Left forelimb (tissue), 1 donor: Measurements from ENCODE around the gene TRIM38.
A peak's percentile ranks its signal among the peaks of the same experiment; 100 is the strongest.
"Not testable (repeated sequence)": the region's sequence is repeated elsewhere in the genome, so short reads cannot be mapped to it uniquely, and the experiment has no call there.

ENCODE experiments used
- DNase-seq: peaks from one replicate; pipeline ENCODE4 v3.0.0-alpha.2; 2018; ENCODE audit warnings: low spot score

Gene TRIM38

DNA sequence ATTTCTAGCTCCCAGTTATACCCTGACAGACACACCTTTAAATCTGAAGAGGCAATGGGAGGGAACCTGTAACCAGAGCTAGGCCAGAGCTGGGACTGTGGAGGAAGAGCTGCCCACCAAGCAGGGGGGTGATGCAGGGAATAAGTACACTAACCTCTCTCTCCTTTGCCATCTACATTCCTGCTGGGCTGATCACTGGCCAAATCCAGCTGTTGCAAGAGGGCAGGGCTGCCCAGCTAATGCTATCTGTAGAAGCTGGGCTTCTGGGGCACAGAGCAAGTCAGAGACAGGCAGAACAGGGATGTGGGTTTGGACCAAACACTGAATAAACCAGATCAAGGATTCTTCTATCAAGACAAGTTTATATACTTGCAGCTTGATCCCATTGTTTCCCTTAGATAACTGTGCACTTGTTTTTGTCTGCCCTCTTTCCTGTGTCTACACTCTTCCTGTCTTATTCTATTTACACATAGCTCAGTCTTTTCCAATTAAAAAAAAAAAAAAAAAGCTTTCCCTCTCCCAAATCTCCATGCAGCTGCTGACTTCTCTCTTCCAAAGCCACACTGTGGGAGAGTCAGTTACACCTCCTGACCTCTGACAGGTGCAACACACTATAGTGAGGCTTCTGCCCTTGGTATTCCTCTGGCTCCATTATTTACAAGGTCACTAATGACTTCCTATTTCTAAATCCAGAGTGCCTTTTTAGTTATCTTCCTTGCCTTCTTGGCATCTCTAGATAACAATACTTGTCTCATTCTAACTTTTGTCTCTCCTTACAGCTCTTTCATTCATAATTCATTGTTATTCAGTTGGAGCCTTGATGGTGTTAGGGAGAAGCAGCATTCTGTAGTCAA, 43.7 kb downstream of the TRIM38 start:
- DNase-seq = no peak

DNA sequence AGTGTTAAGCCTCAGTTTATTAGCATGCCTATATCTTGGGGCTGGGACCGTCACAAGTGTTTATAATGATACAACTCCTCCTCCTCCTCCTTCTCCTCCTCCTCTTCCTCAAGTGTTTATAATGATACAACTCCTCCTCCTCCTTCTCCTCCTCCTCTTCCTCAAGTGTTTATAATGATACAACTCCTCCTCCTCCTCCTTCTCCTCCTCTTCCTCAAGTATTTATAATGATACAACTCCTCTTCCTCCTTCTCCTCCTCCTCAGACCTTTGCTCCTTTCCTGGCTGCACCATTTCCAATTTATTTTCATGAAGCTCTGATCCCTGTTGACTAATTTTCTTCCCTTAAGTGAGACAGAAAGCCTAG, 44.3 kb downstream of the TRIM38 start:
- not testable (repeated sequence) for DNase-seq

DNA sequence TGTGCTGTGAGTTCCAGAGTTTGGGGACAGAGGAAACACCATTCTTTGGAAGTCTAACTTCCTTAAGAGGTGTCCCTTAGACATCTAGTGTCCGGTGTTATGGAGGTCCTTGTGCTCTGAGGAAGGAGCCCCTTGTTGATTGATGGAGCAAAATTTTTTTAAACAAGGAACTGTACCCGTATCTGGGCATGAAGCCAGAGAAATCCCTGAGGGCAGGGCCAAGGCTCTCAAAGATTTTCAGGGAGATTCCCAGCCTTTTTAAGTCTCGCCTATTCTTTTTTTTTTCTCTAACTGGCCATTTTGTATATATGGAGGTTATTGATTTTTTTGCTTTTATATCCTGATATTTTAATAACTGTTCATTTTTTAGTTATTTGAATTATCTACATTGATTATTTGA, 45.9 kb downstream of the TRIM38 start:
- no peak for DNase-seq

DNA sequence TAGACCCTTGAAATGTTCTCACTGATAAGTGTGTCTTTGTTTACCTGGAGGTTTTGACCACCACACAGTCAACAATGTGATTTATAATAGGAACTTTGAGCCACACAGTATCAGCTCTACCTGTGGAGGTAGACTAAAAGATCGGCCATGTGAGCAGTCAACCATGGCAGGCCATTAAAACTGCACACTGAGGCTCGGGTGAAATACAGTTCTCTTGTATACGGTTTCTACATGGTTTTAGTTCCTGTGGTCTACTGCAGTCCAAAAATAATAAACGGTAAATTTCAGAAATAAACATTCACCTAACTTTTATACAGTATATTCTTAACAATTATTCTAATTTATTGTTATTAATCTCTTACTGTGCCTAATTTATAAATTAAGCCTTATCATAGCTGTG, 47.2 kb downstream of the TRIM38 start:
- no peak for DNase-seq

DNA sequence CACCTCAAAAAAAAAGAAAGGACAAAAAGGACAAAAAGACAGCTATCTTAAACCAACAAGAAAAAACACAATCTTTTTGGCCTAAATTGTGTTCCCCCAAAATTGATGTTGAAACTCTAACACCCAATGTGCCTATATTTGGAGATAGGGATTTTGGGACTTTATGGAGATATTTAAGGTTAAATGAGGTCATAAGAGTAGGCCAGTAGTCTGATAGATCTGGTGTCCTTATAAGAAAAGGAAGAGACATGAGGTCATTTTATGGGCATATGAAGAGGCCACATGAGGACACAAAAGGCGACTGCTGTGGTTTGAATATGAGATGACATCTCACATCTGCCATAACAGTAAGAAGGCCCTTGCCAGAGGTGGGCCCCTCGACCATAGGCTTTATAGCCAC, 49.5 kb downstream of the TRIM38 start:
- DNase-seq = no peak

DNA sequence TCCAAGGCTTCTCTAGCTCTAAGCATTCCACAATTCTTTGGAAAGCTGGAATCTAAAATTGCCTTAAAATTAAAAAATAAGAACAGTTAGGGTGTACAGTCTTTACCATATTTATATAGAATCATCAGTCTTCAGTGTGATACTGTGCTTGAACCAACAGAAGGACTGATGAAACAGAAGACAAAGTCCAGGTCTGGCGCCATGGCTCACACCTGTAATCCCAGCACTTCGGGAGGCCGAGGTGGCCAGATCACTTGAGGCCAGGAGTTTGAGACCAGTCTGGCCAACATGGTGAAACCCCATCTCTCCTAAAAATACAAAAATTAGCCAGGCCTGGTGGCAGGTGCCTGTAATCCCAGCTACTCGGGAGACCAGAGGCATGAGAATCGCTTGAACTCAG, 51.8 kb downstream of the TRIM38 start:
- DNase-seq = not testable (repeated sequence)

DNA sequence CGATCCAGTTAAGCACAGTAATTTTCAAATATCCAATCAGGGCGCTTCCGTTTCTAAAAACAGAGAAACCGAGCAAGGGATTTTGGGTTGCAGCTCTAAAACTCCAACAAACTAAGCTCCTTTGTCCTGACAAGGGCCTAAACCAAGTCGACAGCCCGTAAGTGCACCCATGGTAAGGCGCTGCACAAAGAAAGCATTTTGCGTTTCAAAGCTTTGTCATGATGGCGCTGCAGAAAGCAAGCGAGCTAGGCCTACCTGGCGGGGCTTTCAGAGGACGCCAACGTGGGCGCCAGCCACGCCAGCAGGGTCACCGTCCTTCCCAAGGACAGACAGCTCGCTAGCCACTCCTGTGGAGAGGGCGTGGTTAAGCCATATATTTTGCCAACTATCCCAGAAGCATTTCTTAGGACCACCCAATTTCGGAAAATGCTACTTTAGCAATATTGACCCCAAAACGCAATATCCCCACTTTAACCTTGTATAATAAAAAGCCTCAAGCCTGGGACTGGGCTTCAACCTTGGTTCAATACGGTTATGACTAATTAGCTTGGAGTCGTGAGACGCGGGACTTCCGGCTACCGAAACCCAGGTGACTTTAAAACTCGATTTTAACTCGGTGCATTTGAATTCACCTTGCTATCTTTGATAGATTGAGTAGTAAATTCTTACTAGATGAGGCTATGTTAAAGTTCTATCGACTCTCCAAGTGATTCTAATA, 53.8 kb downstream of the TRIM38 start:
- peak; percentile 85 for DNase-seq

DNA sequence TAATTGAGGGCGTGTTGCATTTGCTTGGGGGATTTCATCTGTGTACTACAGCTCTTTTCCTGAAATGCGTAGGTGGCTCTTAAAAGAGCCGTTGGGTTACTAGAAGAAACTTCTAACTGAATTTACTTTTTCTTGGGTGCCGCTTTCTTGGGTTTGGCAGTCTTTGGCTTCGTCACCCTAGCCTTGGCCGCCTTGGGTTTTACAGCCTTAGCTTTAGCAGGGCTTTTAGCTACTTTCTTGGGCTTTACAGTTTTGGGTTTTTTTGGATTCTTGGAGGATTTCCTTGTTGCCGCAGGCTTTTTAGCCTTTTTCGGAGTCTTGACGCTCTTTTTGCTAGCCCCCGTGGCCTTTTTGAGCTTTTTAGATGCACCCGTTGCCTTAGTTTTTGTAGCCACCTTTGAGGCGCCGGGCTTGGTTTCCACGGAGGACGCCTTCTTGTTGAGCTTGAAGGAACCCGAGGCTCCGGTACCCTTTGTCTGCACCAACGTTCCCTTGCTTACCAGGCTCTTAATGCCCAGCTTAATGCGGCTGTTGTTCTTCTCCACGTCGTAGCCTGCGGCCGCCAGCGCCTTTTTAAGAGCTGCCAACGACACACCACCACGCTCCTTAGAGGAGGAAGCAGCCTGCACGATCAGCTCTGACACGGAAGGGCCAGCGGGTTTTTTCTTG, 54.5 kb downstream of the TRIM38 start:
- DNase-seq = peak; percentile 67

DNA sequence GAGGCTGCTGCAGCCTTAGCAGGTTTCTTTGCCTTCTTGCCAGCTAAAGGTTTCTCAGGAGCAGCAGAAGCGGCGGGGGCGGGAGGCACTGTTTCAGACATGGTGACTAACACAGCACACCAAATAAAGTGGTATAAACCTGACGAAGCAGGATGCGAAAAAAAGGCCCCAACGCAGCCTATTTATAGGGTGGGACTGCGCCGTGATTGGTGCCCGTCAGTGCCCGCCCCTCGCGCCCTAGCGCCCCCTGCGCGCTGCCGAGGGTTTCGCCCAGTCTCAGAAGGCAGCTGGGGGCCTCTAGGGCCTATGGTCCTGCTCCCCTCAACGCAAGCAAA, 55.0 kb downstream of the TRIM38 start:
- peak; percentile 87 for DNase-seq

DNA sequence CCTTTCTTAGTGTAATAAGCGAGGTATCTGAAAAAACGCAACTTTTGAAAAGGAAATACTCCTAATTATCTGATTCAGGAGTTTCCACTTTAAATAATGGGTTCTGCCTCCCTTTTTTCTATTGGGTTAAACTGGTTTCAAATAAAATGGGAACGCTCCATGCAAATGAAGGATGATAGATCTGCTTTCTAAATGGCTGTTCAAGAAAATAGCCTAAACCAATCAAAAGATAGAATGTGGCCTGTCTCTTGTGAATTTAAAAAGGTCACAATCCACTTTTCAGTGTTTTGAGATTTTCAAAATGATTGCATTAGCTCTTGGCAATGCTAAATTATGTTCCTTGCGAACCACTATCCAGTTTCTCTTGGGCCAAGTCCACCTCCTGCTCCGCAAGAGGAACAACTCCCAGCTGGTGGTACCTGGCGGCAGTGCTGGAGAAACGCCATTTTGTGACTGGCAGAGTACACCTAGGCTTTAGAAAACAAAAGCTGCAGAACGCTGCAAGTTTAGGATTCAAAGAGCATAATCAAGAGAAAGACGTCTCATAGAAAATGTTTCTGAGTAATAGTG, 56.7 kb downstream of the TRIM38 start:
- no peak for DNase-seq

DNA sequence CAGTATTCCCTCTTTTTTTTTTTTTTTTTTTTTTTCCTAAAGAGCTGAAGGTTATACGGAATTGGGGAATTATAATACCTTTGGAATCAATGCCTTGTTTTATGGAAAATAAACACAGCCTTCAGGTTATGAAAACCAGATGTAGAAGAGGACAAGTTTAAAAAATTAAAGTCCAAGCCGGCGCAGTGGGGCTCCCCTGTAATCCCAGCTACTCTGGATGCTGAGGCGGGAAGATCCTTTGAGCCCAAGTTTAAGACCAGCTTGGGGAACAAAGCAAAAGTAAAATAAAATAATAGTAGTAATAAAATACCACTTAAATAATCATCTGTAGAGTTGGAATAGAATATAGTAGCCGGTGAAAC, 57.3 kb downstream of the TRIM38 start:
- DNase-seq = no peak

DNA sequence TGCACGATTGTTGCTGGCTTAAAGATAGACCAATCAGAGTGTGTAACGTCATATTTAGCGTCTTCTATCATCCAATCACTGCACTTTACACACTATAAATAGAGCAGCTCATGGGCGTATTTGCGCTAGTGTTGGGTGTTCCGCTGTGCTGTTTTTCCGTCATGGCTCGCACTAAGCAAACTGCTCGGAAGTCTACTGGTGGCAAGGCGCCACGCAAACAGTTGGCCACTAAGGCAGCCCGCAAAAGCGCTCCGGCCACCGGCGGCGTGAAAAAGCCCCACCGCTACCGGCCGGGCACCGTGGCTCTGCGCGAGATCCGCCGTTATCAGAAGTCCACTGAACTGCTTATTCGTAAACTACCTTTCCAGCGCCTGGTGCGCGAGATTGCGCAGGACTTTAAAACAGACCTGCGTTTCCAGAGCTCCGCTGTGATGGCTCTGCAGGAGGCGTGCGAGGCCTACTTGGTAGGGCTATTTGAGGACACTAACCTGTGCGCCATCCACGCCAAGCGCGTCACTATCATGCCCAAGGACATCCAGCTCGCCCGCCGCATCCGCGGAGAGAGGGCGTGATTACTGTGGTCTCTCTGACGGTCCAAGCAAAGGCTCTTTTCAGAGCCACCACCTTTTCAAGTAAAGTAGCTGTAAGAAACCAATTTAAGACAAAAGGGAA, 57.9 kb downstream of the TRIM38 start:
- DNase-seq = peak; percentile 90

DNA sequence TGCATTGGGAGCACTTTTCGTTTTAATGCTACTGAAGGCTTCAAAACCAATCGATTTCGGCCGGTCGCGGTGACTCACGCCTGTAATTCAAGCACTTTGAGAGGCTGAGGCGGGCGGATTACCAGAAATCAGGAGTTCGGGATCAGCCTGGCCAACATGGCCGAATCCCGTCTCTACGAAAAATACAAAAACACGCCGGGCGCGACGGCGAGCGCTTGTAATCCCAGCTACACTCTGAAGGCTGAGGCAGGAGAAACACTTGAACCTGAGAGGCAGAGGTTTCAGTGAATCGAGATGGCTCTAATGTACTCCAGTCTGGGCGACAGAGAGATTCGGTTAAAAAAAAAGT, 58.4 kb downstream of the TRIM38 start:
- peak; percentile 83 for DNase-seq

DNA sequence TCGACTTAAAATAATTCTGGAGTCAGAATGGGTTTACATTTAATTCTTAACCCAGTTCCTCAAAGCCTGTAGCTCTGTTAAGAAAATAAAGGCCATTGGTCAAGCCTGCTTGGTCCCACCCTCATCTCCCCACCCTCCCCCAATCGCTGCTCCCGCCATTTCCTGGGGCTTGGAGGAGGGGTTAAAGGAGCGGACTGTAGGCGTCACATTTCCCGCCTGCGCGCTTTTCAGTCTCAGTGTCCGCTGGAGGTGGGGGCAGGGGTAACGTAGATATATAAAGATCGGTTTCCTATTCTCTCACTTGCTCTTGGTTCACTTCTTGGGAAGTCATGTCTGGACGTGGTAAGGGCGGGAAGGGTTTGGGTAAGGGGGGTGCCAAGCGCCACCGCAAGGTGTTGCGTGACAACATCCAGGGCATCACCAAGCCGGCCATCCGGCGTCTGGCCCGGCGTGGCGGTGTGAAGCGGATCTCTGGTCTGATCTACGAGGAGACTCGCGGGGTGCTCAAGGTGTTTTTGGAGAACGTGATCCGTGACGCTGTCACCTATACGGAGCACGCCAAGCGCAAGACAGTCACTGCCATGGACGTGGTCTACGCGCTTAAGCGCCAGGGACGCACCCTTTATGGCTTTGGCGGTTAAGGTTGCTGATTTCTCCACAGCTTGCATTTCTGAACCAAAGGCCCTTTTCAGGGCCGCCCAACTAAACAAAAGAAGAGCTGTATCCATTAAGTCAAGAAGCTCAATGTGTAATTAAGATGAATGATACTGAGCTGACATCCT, 58.9 kb downstream of the TRIM38 start:
- peak; percentile 96 for DNase-seq

DNA sequence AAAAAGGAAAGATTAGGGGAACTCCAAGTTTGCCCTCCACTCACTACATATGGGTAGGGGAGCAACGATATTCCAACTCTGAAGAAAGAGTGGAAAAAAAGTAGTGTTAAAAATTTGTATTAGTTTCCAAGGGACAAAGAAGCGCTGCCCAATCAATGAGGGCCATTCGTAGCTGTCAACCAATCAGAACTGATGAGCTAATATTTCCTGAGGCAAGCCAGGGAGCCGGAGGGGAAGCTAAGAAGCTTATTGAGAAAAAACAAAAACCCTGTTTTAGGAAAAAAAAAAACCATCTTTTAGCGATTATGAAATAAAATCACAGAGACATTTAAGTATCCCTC, 59.5 kb downstream of the TRIM38 start:
- DNase-seq = no peak

DNA sequence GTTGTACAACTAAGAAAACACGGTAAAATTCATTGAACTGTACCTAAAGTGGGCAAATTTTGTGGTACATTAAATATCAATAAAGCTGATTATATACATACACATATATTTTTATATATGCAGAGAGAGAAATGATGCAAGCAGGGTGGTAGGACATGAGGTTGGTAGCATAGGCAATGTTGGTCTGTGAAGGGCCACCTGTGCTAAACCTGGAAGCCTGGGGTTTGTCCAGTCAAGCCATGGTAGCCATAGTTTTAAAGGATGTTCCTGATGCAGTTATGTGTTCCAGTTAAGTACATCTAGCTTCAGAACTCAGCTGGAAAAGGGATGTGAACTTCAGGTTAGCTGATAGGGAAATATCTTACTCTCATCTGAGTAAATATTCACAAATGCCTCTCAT, 60.1 kb downstream of the TRIM38 start:
- DNase-seq = no peak

DNA sequence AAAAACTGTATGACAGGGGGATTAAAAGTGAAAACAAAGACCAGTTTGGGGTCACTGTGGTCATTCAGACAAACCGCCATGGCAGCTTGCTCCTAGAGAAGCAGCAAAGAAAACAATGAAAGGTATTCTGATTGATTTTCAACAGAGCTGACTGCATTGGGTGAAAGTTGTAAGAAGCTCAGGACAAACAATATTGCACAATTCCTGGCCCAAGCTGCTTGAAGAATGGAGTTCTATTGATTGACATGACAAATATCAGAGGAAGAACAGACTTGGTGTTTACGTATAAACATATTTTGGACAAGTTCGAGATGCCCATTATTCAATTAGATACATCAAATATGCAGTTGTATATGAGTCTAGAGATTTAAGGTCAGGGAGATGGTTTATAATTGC, 62.0 kb downstream of the TRIM38 start:
- DNase-seq = no peak

DNA sequence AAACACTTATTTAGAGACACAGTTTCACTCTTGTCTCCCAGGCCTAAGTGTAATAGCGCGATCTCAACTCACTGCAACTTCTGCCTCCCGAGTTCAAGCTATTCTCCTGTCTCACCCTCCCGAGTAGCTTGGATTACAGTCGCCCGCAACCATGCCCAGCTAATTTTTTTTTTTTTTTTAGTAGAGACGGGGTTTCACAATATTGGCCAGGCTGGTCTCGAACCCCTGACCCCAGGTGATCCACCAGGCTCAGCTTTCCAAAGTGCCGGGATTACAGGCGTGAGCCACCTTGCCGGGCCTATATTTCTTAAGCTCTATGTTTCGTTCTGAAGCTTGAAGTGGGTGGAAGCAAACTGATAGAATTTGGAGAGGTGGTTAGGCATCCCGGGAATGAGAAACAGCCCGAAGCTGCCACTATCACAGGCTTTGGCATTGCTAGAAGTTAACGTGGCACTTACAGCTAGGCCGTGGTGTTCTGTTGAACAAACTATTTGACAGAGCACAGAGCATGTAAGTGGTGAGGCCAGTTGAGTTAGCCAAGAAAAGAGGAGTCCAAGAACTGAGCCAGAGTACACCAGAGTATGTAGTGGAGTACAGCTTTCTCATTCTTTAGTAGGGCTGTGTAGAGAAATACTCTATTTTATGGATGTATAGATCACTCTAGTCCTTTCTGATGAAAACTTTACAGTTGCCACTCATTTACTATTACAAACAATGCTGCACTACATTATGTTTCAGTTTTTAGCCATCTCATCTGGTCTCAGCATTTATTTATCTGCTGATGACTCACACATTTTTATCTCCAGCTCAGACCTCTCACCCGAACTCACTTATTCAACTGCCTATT, 62.7 kb downstream of the TRIM38 start:
- DNase-seq = no peak

DNA sequence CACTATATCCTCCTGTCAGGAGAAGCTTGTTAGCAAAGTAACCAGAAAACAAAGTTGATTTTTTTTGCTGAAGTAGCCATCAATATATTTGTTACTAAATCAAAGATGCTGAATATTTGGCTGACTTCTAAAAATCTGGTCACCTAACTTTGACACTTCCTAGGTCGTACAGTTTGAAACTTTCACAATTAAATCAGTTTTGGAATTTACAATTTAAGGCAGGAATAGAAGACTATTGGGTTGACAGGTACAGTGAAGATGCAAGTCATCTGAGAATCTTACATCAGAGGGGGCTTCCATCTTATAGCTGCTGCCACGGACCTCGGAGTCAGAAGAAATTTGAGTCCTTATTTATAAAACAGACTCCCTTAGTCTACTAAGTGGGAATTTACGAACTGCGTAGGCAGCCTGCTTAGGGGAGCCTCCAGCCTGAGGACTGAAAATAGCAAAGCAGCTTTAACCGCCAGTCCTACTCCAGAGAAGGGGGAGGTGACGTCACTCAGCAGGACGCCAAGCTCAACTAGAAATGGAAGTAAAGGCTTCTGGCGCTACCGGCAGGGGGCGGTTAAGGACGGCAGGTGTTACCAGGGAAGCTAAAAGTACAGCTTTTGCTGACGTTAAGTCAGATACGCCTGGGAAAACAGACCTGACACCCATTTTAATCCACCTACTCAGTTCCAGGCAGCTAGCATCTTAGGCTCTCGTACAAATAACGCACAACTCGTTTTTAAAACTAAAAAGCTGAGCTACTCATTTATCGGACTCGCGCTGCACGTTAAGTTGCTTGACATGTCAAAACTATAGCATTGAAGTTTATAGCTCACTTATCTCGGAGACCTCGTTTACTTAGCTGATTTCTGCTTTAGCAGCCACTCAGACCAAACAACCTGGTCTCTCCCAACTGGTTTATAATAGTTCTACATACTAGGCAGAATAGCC, 63.6 kb downstream of the TRIM38 start:
- DNase-seq = peak; percentile 93
